H1 (cell line): Measurements from ENCODE around the gene NFATC1. TPM values are rescaled to one million over a fixed set of nuclear protein-coding genes. Genes with fewer than 3 reads are reported as not detected.

Experiments
- CHD2 ChIP-seq: IDR thresholded peaks from 2 replicates; pipeline ENCODE4 v1.6.1; 2012; ENCODE audit warnings: low read length, improper control_type of control experiment
- EZH2 ChIP-seq: fragments of 200-600 bp; sonication (generic); IDR thresholded peaks from 2 replicates; pipeline ENCODE4 v1.7.1; 2012; ENCODE audit warnings: low read depth, mild to moderate bottlenecking, moderate library complexity, low read length, inconsistent platforms; ENCODE audit not compliant: severe bottlenecking
- NRF1 ChIP-seq: IDR thresholded peaks from 2 replicates; pipeline ENCODE4 v1.6.1; 2011; ENCODE audit warnings: mild to moderate bottlenecking, low read depth, low read length, improper control_type of control experiment
- TAF7 ChIP-seq: optimal IDR thresholded peaks from 2 replicates; pipeline ENCODE3; 2011; ENCODE audit warnings: low read depth, mild to moderate bottlenecking, inconsistent platforms, low read length, moderate library complexity, borderline replicate concordance
- polyA plus RNA-seq, 7 experiments: library from polyadenylated mRNA; depleted of rRNA in 3 of 7; stranded (reverse) in 5 of 7; unstranded in 2 of 7; fragments of >200 nt in 5 of 7; fragments of 200-250 nt in 2 of 7; gene quantifications; 1 replicate in 5 of 7; 2 replicates in 1 of 7; 4 replicates in 1 of 7; pipeline versions ENCODE4 v1.2.1 to v1.2.3, GENCODE V29; 2011 to 2013; ENCODE audit warnings: missing spikeins in 2 of 7, mixed read lengths in 2 of 7
- total RNA-seq: library from RNA; stranded (reverse); fragmentation: NEBNext Ultra II Directional; extraction: Animal tissue kit (Norgen Biotek cat#: 25700); gene quantifications from 2 replicates; pipeline ENCODE4 v1.2.1, GENCODE V29; 2021

The NFATC1 gene
- total and polyA plus RNA-seq, 2 of the 8 experiments (the other 6 are each of a cell fraction or from before 2014, with no cell fraction given): 2.0 to 6.6 TPM

DNA sequence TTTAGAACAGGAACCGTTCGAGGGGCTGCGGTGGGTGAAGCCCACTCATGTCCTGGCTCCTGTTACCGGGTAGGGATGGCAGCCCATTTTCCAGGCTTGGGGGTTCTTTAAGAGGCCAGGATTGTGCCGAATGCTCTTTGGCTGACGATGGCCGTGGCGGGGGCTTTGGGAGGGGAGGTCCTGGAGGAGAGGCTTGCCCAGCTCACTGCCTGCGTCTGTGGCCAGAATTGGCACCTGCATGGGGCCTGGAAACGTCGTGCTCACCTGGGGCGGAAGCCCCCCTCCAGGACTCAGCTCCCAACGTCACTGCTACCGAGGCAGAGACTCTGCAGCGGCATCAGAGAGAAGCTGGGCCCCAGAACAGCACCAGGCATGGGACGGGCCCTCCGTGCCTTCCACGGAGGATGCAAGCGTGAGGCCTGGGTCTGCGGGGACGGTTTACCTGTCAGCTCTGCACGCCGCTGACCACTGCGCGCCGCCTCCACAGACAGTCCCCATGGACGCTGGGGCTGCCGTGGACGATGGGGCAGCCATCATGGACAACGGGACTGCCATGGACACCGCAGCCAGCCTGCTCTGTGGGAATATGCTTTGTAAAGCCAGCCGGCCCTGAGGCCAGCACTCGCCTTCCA, 82.9 kb downstream of the NFATC1 start (continued):
- TF ChIP-seq TAF7 (no peak), EZH2 (no peak), NRF1 (no peak), CHD2 (no peak)
